CD14-positive monocyte (primary cell): ENCODE results near the gene ZNF662. TPM values are rescaled to one million over a fixed set of nuclear protein-coding genes. Genes with fewer than 3 reads are reported as not detected.

Source experiments
- DNase-seq, 3 donors: peaks; one replicate each; pipeline ENCODE4 v3.0.0-alpha.2; 2011 to 2022
- H2AFZ ChIP-seq: 2 replicates; pipeline ENCODE4 v1.6.0; 2012; ENCODE audit warnings: mild to moderate bottlenecking, low read depth, low read length, inconsistent platforms; ENCODE audit not compliant: insufficient read depth, poor library complexity, severe bottlenecking
- H3K27ac ChIP-seq, 2 donors: 1 replicate in 1 of 2; 2 replicates in 1 of 2; pipeline ENCODE4 v1.5.1; 2012 to 2013; ENCODE audit warnings: low read length in 2 of 2, control low read depth in 1 of 2, inconsistent platforms in 1 of 2, low read depth in 1 of 2, mild to moderate bottlenecking in 1 of 2
- H3K27me3 ChIP-seq, 2 donors: one replicate each; pipeline versions ENCODE4 v1.6.0 to v1.6.1; 2011 to 2013; ENCODE audit warnings: low read length in 2 of 2; ENCODE audit not compliant: control insufficient read depth in 2 of 2, insufficient read depth in 2 of 2
- H3K36me3 ChIP-seq, 2 donors: replicated peaks in 1 of 2; 1 replicate in 1 of 2; 2 replicates in 1 of 2; pipeline versions ENCODE4 v1.5.1 to v1.6.1; 2012 to 2013; ENCODE audit warnings: low read length in 2 of 2, control low read depth in 1 of 2, inconsistent platforms in 1 of 2, mild to moderate bottlenecking in 1 of 2; ENCODE audit not compliant: insufficient read depth in 2 of 2, control insufficient read depth in 1 of 2
- H3K4me1 ChIP-seq, 2 donors: 1 replicate in 1 of 2; 2 replicates in 1 of 2; pipeline versions ENCODE4 v1.5.1 to v1.6.1; 2012 to 2013; ENCODE audit warnings: low read length in 2 of 2, control low read depth in 1 of 2, inconsistent platforms in 1 of 2, mild to moderate bottlenecking in 1 of 2, moderate library complexity in 1 of 2; ENCODE audit not compliant: insufficient read depth in 2 of 2, control insufficient read depth in 1 of 2
- H3K4me2 ChIP-seq: replicated peaks from 2 replicates; pipeline ENCODE3; 2012; ENCODE audit warnings: low read length, moderate library complexity, mild to moderate bottlenecking; ENCODE audit not compliant: poor library complexity, severe bottlenecking; ENCODE audit errors: extremely low read depth
- H3K4me3 ChIP-seq, 3 experiments: fragments of 200-600 bp in 1 of 3; sonication (generic) in 1 of 3; replicated peaks in 1 of 3; 1 replicate in 2 of 3; 2 replicates in 1 of 3; pipeline ENCODE4 v1.5.1; 2011 to 2013; ENCODE audit warnings: low read length in 3 of 3, mild to moderate bottlenecking in 3 of 3, control low read depth in 2 of 3, low read depth in 2 of 3, inconsistent platforms in 1 of 3, moderate library complexity in 1 of 3
- H3K79me2 ChIP-seq: 2 replicates; pipeline ENCODE4 v1.6.0; 2012; ENCODE audit warnings: mild to moderate bottlenecking, control low read depth, inconsistent platforms, low read length, moderate library complexity; ENCODE audit not compliant: insufficient read depth
- H3K9ac ChIP-seq: 2 replicates; pipeline ENCODE4 v1.6.0; 2017; ENCODE audit warnings: low read length, mild to moderate bottlenecking; ENCODE audit not compliant: insufficient read depth, poor library complexity, severe bottlenecking
- H3K9me3 ChIP-seq, 2 donors: replicated peaks in 1 of 2; 1 replicate in 1 of 2; 2 replicates in 1 of 2; pipeline versions ENCODE4 v1.5.1 to v1.6.1; 2012 to 2013; ENCODE audit warnings: low read length in 2 of 2, control low read depth in 1 of 2; ENCODE audit not compliant: control insufficient read depth in 1 of 2, insufficient read depth in 1 of 2
- H4K20me1 ChIP-seq: 2 replicates; pipeline ENCODE4 v1.6.0; 2012; ENCODE audit warnings: mild to moderate bottlenecking, low read length, control low read depth, moderate library complexity; ENCODE audit not compliant: insufficient read depth
- H3K27ac Mint-ChIP-seq, 7 donors: one replicate each; pipeline ENCODE4 v1.8.0; 2020; ENCODE audit warnings: mild to moderate bottlenecking in 7 of 7, mixed read lengths in 7 of 7, moderate library complexity in 6 of 7, inconsistent platforms in 2 of 7
- H3K27me3 Mint-ChIP-seq, 3 donors: one replicate each; pipeline ENCODE4 v1.8.0; 2021 to 2022; ENCODE audit warnings: low read depth in 3 of 3, mild to moderate bottlenecking in 3 of 3, mixed read lengths in 3 of 3, moderate library complexity in 3 of 3, inconsistent platforms in 1 of 3
- H3K36me3 Mint-ChIP-seq, 2 donors: one replicate each; pipeline ENCODE4 v1.8.0; 2020; ENCODE audit warnings: mixed read lengths in 2 of 2, inconsistent platforms in 1 of 2, mild to moderate bottlenecking in 1 of 2
- H3K4me1 Mint-ChIP-seq: one replicate; pipeline ENCODE4 v1.8.0; 2020; ENCODE audit warnings: mild to moderate bottlenecking, mixed read lengths
- H3K4me3 Mint-ChIP-seq, 2 donors: one replicate each; pipeline ENCODE4 v1.8.0; 2020; ENCODE audit warnings: mild to moderate bottlenecking in 2 of 2, mixed read lengths in 2 of 2, moderate library complexity in 1 of 2
- H3K9me3 Mint-ChIP-seq, 7 donors: one replicate each; pipeline ENCODE4 v1.8.0; 2020 to 2022; ENCODE audit warnings: mixed read lengths in 7 of 7, mild to moderate bottlenecking in 6 of 7, moderate library complexity in 6 of 7, inconsistent platforms in 2 of 7
- WGBS: methylation state at CpG from one replicate; pipeline ENCODE4 v1.1.5; 2013; ENCODE audit warnings: missing lambda C conversion rate; ENCODE audit not compliant: insufficient coverage; 5-methylcytosine and 5-hydroxymethylcytosine counted together
- intact Hi-C, 2 donors: fragments of 100-400 bp; cut with micrococcal nuclease; formaldehyde crosslinking; loops; one replicate each; pipeline versions ENCODE4 v1.15.0 to v1.15.1; 2023
- polyA plus RNA-seq, 3 donors: library from polyadenylated mRNA; depleted of rRNA in 1 of 3; unstranded in 2 of 3; stranded (reverse) in 1 of 3; fragments of 300-500 nt in 2 of 3; fragments of >200 nt in 1 of 3; fragmentation: Illumina TruSeq in 2 of 3; gene quantifications; 1 replicate in 2 of 3; 2 replicates in 1 of 3; pipeline ENCODE4 v1.2.3, GENCODE V29; 2012 to 2021
- TF ChIP-seq, protein P1 (sequence below): fragments of 200-600 bp; IDR thresholded peaks from one replicate; pipeline ENCODE4 v1.8.0; 2022; ENCODE audit warnings: antibody characterized with exemption, mild to moderate bottlenecking

Gene ZNF662
- polyA plus RNA-seq, 3 donors: 0.09 TPM; not detected in 2

DNA sequence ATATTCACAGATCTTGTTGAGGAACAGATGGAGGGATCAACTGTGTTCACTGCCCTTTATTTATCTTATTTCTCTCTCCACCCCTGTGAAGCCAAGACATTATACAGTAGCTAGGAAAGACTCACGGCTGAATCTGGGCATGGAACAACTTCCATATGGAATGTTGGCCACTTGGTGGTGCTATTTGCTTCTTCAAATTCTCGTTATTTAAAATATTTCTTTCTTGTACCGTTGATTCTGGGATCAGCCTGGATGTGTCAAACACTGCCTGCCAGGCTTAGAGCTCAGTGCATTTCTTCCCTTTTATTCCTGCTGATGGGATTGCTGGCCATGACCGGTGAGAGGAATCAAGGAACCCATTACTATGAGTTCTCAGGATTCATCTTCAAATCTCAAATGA is 55.7 kb downstream of the ZNF662 start:
- H3K9me3 ChIP-seq: no peaks in the 10 kb centered on the region
- no peak overlapping the region for H3K27ac Mint-ChIP-seq
- H3K36me3 Mint-ChIP-seq: no peaks in the 10 kb centered on the region
- H3K4me2 ChIP-seq: no peak overlapping the region
- no peaks in the 10 kb centered on the region for H3K36me3 ChIP-seq
- H3K4me1 ChIP-seq: no peaks in the 10 kb centered on the region
- H3K27ac ChIP-seq: no peak overlapping the region
- no peaks in the 10 kb centered on the region for H3K4me1 Mint-ChIP-seq
- no peak overlapping the region for H3K9ac ChIP-seq
- TF ChIP-seq, protein P1, sequence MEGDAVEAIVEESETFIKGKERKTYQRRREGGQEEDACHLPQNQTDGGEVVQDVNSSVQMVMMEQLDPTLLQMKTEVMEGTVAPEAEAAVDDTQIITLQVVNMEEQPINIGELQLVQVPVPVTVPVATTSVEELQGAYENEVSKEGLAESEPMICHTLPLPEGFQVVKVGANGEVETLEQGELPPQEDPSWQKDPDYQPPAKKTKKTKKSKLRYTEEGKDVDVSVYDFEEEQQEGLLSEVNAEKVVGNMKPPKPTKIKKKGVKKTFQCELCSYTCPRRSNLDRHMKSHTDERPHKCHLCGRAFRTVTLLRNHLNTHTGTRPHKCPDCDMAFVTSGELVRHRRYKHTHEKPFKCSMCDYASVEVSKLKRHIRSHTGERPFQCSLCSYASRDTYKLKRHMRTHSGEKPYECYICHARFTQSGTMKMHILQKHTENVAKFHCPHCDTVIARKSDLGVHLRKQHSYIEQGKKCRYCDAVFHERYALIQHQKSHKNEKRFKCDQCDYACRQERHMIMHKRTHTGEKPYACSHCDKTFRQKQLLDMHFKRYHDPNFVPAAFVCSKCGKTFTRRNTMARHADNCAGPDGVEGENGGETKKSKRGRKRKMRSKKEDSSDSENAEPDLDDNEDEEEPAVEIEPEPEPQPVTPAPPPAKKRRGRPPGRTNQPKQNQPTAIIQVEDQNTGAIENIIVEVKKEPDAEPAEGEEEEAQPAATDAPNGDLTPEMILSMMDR: peak; percentile 46
- no peaks in the 10 kb centered on the region for H3K9me3 Mint-ChIP-seq
- peak in 2 of 3 donors; percentile 4 to 8 for DNase-seq
- H3K4me3 ChIP-seq: no peak overlapping the region
- H2AFZ ChIP-seq: no peak overlapping the region
- H3K27me3 ChIP-seq: no peaks in the 10 kb centered on the region
- 31% methylated on average over 2 of the region's 4 CpGs for WGBS
- no peaks in the 10 kb centered on the region for H4K20me1 ChIP-seq
- no peaks in the 10 kb centered on the region for H3K79me2 ChIP-seq
- intact Hi-C loops: no loop called here
- H3K4me3 Mint-ChIP-seq: no peak overlapping the region
- H3K27me3 Mint-ChIP-seq: peaks cover 0 to 7% (median 1%) of the 10 kb centered on the region in 3 donors

- Histone ChIP-seq H3K9me3 (no peaks in the 10 kb centered on the region), H3K4me1 (no peaks in the 10 kb centered on the region), H3K9ac (no peak overlapping the region), H3K27me3 (no peaks in the 10 kb centered on the region), H3K4me2 (no peak overlapping the region), H3K4me3 (no peak overlapping the region), H2AFZ (no peak overlapping the region), H4K20me1 (no peaks in the 10 kb centered on the region), H3K36me3 (no peaks in the 10 kb centered on the region), H3K79me2 (no peaks in the 10 kb centered on the region), H3K27ac (no peak overlapping the region)
- no peak overlapping the region for H3K4me3 Mint-ChIP-seq
- no CpG with 5 or more reads among the region's 2 CpGs for WGBS
- peaks cover 2 to 7% (median 3%) of the 10 kb centered on the region in 3 donors for H3K27me3 Mint-ChIP-seq
- H3K4me1 Mint-ChIP-seq: no peaks in the 10 kb centered on the region
- DNase-seq: no peak
- no peaks in the 10 kb centered on the region for H3K36me3 Mint-ChIP-seq
- no peak overlapping the region for H3K27ac Mint-ChIP-seq
- TF ChIP-seq, protein P1: no peak
- no peaks in the 10 kb centered on the region for H3K9me3 Mint-ChIP-seq
- intact Hi-C loops: no loop called here
Observed at GRCh38 chr3:42963269-42963668, 57.3 kb downstream of the ZNF662 start.
